Activated T-cell treated with anti-CD3 and anti-CD28 coated beads for 4 hours (primary cell): ENCODE measurements around the gene ZC3H14.
"Not testable (repeated sequence)": the region's sequence is repeated elsewhere in the genome, so short reads cannot be mapped to it uniquely, and the experiment has no call there.

Experiments used
- DNase-seq: peaks from one replicate; pipeline ENCODE4 v3.0.0-alpha.2; 2020

Gene ZC3H14

GRCh38 chr14:88562831-88563686 lies at the start of gene ZC3H14:
ZC3H14 (plus strand) TSS chr14:88563037; CDS start chr14:88563134, 97 bp downstream.
- peak; percentile 82 for DNase-seq

- no peak for DNase-seq
Observed at GRCh38 chr14:88515499-88516221, 47.2 kb upstream of the ZC3H14 start.

- no peak for DNase-seq
Observed at GRCh38 chr14:88516861-88517357, 45.9 kb upstream of the ZC3H14 start.

GRCh38 chr14:88518592-88519512 lies 44.0 kb upstream of the ZC3H14 start:
- DNase-seq: no peak

- no peak for DNase-seq
Observed at GRCh38 chr14:88519907-88520306, 42.9 kb upstream of the ZC3H14 start.

- DNase-seq: no peak
Observed at GRCh38 chr14:88521818-88522217, 41.0 kb upstream of the ZC3H14 start.

- DNase-seq: no peak
Observed at GRCh38 chr14:88522393-88522792, 40.4 kb upstream of the ZC3H14 start.

GRCh38 chr14:88529889-88530288 lies 32.9 kb upstream of the ZC3H14 start:
- DNase-seq: not testable (repeated sequence)

- no peak for DNase-seq
Observed at GRCh38 chr14:88533064-88533602, 29.7 kb upstream of the ZC3H14 start.

GRCh38 chr14:88535149-88535548 lies 27.7 kb upstream of the ZC3H14 start:
- no peak for DNase-seq

GRCh38 chr14:88535813-88536212 lies 27.0 kb upstream of the ZC3H14 start:
- no peak for DNase-seq

- no peak for DNase-seq
Observed at GRCh38 chr14:88541324-88541723, 21.5 kb upstream of the ZC3H14 start.

- DNase-seq: no peak
Observed at GRCh38 chr14:88542857-88543795, 19.7 kb upstream of the ZC3H14 start.

- DNase-seq: no peak
Observed at GRCh38 chr14:88545256-88545655, 17.6 kb upstream of the ZC3H14 start.

- DNase-seq: no peak
Observed at GRCh38 chr14:88546621-88547385, 16.0 kb upstream of the ZC3H14 start.

- DNase-seq: no peak
Observed at GRCh38 chr14:88547386-88547780, 15.5 kb upstream of the ZC3H14 start.

- DNase-seq: no peak
Observed at GRCh38 chr14:88550078-88550477, 12.8 kb upstream of the ZC3H14 start.

GRCh38 chr14:88551094-88551870 lies 11.6 kb upstream of the ZC3H14 start:
- peak; percentile 39 for DNase-seq

- DNase-seq: no peak
Observed at GRCh38 chr14:88551980-88552431, 10.8 kb upstream of the ZC3H14 start.

- DNase-seq: no peak
Observed at GRCh38 chr14:88552876-88553275, 10.0 kb upstream of the ZC3H14 start.
